Sigmoid colon (tissue), 7 donors: ENCODE measurements around the gene OR1K1. TPM values are rescaled to one million over a fixed set of nuclear protein-coding genes. Genes with fewer than 3 reads are reported as not detected.

ENCODE experiments used
- DNase-seq: peaks from one replicate; pipeline ENCODE4 v3.0.0-alpha.2; 2019
- H3K27ac ChIP-seq, 4 donors: fragments of 200-600 bp; sonication (generic); one replicate each; pipeline ENCODE4 v1.5.1; 2016 to 2019; ENCODE audit warnings: mild to moderate bottlenecking in 1 of 4
- H3K27me3 ChIP-seq, 3 donors: fragments of 200-600 bp; sonication (generic); one replicate each; pipeline ENCODE4 v1.5.1; 2019; ENCODE audit warnings: mild to moderate bottlenecking in 1 of 3
- H3K36me3 ChIP-seq, 4 donors: fragments of 200-600 bp; sonication (generic); one replicate each; pipeline ENCODE4 v1.5.1; 2016 to 2019
- H3K4me1 ChIP-seq, 4 donors: fragments of 200-600 bp; sonication (generic); one replicate each; pipeline ENCODE4 v1.5.1; 2017 to 2019
- H3K4me3 ChIP-seq, 4 donors: fragments of 200-600 bp; sonication (generic); one replicate each; pipeline ENCODE4 v1.5.1; 2017 to 2019; ENCODE audit warnings: mild to moderate bottlenecking in 2 of 4, moderate library complexity in 1 of 4
- H3K9me3 ChIP-seq, 4 donors: fragments of 200-600 bp in 3 of 4; sonication (generic) in 3 of 4; one replicate each; pipeline versions ENCODE4 v1.5.1 to v1.6.1; 2013 to 2019
- CTCF ChIP-seq, 4 experiments: fragments of 450-650 bp in 3 of 4; fragments of 200-600 bp in 1 of 4; IDR thresholded peaks; one replicate each; pipeline ENCODE4 v1.5.1; 2016 to 2019; ENCODE audit warnings: antibody characterized with exemption in 4 of 4, mild to moderate bottlenecking in 3 of 4, moderate library complexity in 2 of 4
- EP300 ChIP-seq, 4 donors: sonication (generic); formaldehyde crosslinking; IDR thresholded peaks; one replicate each; pipeline ENCODE4 v1.6.1; 2017; ENCODE audit warnings: antibody characterized with exemption in 4 of 4
- POLR2A ChIP-seq, 2 donors: fragments of 450-650 bp; IDR thresholded peaks; one replicate each; pipeline ENCODE4 v1.6.1; 2016; ENCODE audit warnings: antibody characterized with exemption in 2 of 2, mild to moderate bottlenecking in 2 of 2, moderate library complexity in 2 of 2
- POLR2AphosphoS5 ChIP-seq, 4 donors: sonication (generic); formaldehyde crosslinking; IDR thresholded peaks; one replicate each; pipeline ENCODE4 v1.6.1; 2017; ENCODE audit warnings: antibody characterized with exemption in 4 of 4
- WGBS, 2 donors: extraction: QIAGEN DNeasy Blood & Tissue Kit; methylation state at CpG; one replicate each; pipeline ENCODE4 v1.1.7; 2013; 5-methylcytosine and 5-hydroxymethylcytosine counted together
- intact Hi-C: fragments of 100-400 bp; cut with DNase I; formaldehyde crosslinking; loops from one replicate; pipeline ENCODE4 v1.15.1; 2023
- polyA plus RNA-seq, 3 donors: library from polyadenylated mRNA; stranded (reverse); fragments of 200-250 nt; gene quantifications; one replicate each; pipeline ENCODE4 v1.2.3, GENCODE V29; 2013
- total RNA-seq, 4 donors: library from RNA; depleted of rRNA; stranded (reverse); fragments of >200 nt; gene quantifications; one replicate each; pipeline ENCODE4 v1.1.0, GENCODE V29; 2016
- donor health status: healthy with polysubstance abuse.
- donor health status: Bipolar disorder and iron deficiency.
- donor health status: healthy.

Gene OR1K1
- total and polyA plus RNA-seq, 7 donors = not detected

- no peak overlapping the region for H3K4me3 ChIP-seq
- no peaks in the 10 kb centered on the region for H3K36me3 ChIP-seq
- no peak overlapping the region for H3K27ac ChIP-seq
- no peaks in the 10 kb centered on the region for H3K9me3 ChIP-seq
- WGBS, 2 donors = 85 to 88% methylated on average over 4 of the region's 4 CpGs
- H3K4me1 ChIP-seq = no peaks in the 10 kb centered on the region
- DNase-seq = no peak
- TF ChIP-seq POLR2A (IDR thresholded peaks at IDR 0.05) (no peak), EP300 (IDR thresholded peaks at IDR 0.05) (no peak), CTCF (IDR thresholded peaks at IDR 0.05) (no peak), POLR2AphosphoS5 (IDR thresholded peaks at IDR 0.05) (no peak)
- no peaks in the 10 kb centered on the region for H3K27me3 ChIP-seq
- intact Hi-C loops = no loop called here
Measured at GRCh38 chr9:122786338-122786737, 13.6 kb upstream of the OR1K1 start.

GRCh38 chr9:122788831-122789230 lies 11.1 kb upstream of the OR1K1 start, which contains the start of gene OR5C1:
OR5C1 (plus strand) TSS chr9:122788933; CDS start chr9:122788933, 0 bp downstream.
- 94 to 95% methylated on average over 12 of the region's 12 CpGs for WGBS, 2 donors
- H3K4me3 ChIP-seq = no peak within 1 kb of the TSS

GRCh38 chr9:122789256-122790046 lies 10.5 kb upstream of the OR1K1 start:
- TF ChIP-seq CTCF (IDR thresholded peaks at IDR 0.05) (no peak), POLR2AphosphoS5 (IDR thresholded peaks at IDR 0.05) (no peak), POLR2A (IDR thresholded peaks at IDR 0.05) (no peak), EP300 (IDR thresholded peaks at IDR 0.05) (no peak)

More at GRCh38 chr9:122788831-122789230, 11.1 kb upstream of the OR1K1 start, which contains the start of gene OR5C1:
- no peak for TF ChIP-seq POLR2AphosphoS5 (IDR thresholded peaks at IDR 0.05)
- no peak for TF ChIP-seq EP300 (IDR thresholded peaks at IDR 0.05)
- no peak for TF ChIP-seq CTCF (IDR thresholded peaks at IDR 0.05)
- TF ChIP-seq POLR2A (IDR thresholded peaks at IDR 0.05) = no peak
- H3K27me3 ChIP-seq = no peaks in the 10 kb centered on the region
- no peaks in the 10 kb centered on the region for H3K9me3 ChIP-seq
- H3K27ac ChIP-seq = no peak within 1 kb of the TSS
- DNase-seq = no peak
- no peaks in the 10 kb centered on the region for H3K4me1 ChIP-seq
- H3K36me3 ChIP-seq = no peaks in the 10 kb centered on the region
- intact Hi-C loops = no loop called here

GRCh38 chr9:122791872-122792669 lies 7.9 kb upstream of the OR1K1 start:
- Histone ChIP-seq H3K4me3 (no peak overlapping the region), H3K27ac (no peak overlapping the region), H3K4me1 (no peaks in the 10 kb centered on the region), H3K9me3 (no peaks in the 10 kb centered on the region), H3K27me3 (no peaks in the 10 kb centered on the region), H3K36me3 (no peaks in the 10 kb centered on the region)
- DNase-seq = no peak
- intact Hi-C loops = no loop called here
- TF ChIP-seq CTCF (IDR thresholded peaks at IDR 0.05) = no peak
- TF ChIP-seq POLR2A (IDR thresholded peaks at IDR 0.05) = no peak
- TF ChIP-seq EP300 (IDR thresholded peaks at IDR 0.05) = no peak
- 86 to 92% methylated on average over 5 of the region's 5 CpGs for WGBS, 2 donors

More at GRCh38 chr9:122789256-122790046, 10.5 kb upstream of the OR1K1 start:
- Histone ChIP-seq H3K27ac (no peak overlapping the region), H3K36me3 (no peaks in the 10 kb centered on the region), H3K9me3 (no peaks in the 10 kb centered on the region), H3K4me1 (no peaks in the 10 kb centered on the region), H3K27me3 (no peaks in the 10 kb centered on the region), H3K4me3 (no peak overlapping the region)
- 94 to 96% methylated on average over 28 of the region's 28 CpGs for WGBS, 2 donors
- no peak for DNase-seq
- intact Hi-C loops = no loop called here
